GM21367 (cell line): ENCODE measurements around the gene HNF4A.

ENCODE experiments used
- ATAC-seq: cut with Tn5 transposase; IDR thresholded peaks from one replicate; pipeline ENCODE4 v1.9.1; 2021; ENCODE audit not compliant: unreplicated experiment

Gene HNF4A

GRCh38 chr20:44439318-44439717 is 83.8 kb downstream of the HNF4A start:
- ATAC-seq = no peak

GRCh38 chr20:44442298-44443070 is 87.0 kb downstream of the HNF4A start:
- ATAC-seq = no peak

GRCh38 chr20:44445742-44446710 is 90.5 kb downstream of the HNF4A start:
- ATAC-seq = no peak

- ATAC-seq = no peak
Observed at GRCh38 chr20:44447827-44448419, 92.4 kb downstream of the HNF4A start.

- ATAC-seq = no peak
Observed at GRCh38 chr20:44448753-44449546, 93.5 kb downstream of the HNF4A start.

- no peak for ATAC-seq
Observed at GRCh38 chr20:44449864-44450263, 94.4 kb downstream of the HNF4A start.

GRCh38 chr20:44450281-44450889 is 94.9 kb downstream of the HNF4A start:
- no peak for ATAC-seq

- ATAC-seq = no peak
Observed at GRCh38 chr20:44450903-44451450, 95.5 kb downstream of the HNF4A start.

- no peak for ATAC-seq
Observed at GRCh38 chr20:44454306-44454963, 98.9 kb downstream of the HNF4A start.

DNA sequence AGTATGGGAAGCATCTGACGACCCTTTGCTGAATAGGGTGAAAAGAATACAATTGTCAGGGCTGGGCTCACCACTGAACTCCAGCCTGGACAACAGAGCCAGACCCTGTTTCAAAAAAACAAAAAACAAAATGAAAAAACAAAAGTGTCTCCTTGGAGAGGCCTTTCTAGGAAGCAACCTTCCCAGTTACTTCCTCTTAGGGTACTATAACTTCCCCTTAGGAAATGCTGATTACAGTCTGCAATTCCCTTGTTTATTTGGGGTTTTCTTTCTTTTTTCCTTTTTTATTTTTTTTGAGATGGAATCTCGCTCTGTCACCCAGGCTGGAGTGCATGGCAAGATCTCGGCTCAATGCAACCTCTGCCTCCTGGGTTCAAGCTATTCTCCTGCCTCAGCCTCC is 99.6 kb downstream of the HNF4A start:
- ATAC-seq = no peak

DNA sequence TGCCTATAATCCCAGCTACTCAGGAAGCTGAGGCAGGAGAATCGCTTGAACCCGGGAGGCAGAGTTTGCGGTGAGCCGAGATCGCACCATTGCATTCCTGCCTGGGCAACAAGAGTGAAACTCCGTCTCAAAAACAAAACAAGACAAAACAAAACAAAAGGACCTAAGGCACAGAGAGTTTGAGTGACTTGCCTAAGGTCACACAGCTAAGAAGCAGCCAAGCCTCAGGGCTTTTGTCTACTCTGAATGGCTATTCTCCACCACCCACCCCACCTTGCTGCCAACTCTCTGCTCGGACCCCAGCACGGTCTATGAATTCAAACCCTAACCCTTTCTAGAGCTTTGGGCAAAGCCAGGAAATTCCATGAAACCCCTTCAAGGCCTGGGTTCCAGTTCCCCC is 101.1 kb downstream of the HNF4A start:
- ATAC-seq = no peak

DNA sequence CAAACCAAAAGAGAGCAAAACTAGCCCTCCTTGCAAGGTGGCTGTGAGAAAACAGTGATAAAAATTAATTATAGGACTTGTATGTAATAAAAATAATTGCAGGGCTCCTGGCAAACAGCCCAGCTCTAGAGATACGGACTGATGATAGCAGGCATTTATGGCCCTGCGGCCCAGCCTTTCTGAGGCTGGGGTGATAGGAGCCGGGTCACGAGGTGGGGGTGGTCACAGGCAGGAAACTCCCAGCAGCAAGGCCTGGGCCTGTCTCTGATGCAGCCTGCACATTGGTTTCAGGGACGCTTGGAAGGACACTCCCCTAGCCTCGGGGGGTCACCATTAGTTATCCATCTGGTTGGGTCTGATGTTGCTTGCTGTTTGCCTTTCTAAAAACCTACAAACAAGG is 101.5 kb downstream of the HNF4A start:
- no peak for ATAC-seq

DNA sequence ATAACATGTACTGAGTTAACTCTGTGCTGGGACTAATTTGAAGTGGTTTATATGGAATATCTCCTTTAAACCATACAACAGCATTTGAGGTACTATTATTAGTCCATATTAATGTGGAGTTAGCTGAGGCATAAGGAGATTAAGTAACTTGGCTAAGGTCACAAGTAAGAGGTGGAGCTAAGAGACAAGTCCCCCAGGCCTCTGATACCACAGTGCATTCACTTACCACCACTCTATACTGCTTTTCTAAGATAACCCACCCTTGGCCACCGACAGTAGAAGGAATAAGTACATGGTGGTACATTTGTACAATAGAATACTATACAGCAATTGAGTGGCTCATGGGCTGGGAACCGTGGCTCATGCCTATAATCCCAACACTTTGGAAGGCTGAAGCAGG is 103.8 kb downstream of the HNF4A start:
- ATAC-seq = no peak

- ATAC-seq = no peak
Observed at GRCh38 chr20:44460795-44461141, 105.3 kb downstream of the HNF4A start.

- ATAC-seq = no peak
Observed at GRCh38 chr20:44461142-44461802, 105.8 kb downstream of the HNF4A start.

GRCh38 chr20:44461803-44462174 is 106.3 kb downstream of the HNF4A start:
- ATAC-seq = no peak

GRCh38 chr20:44463466-44463865 is 108.0 kb downstream of the HNF4A start:
- ATAC-seq = no peak

- no peak for ATAC-seq
Observed at GRCh38 chr20:44464514-44464913, 109.0 kb downstream of the HNF4A start.

GRCh38 chr20:44465001-44465560 is 109.6 kb downstream of the HNF4A start:
- ATAC-seq = no peak
